MCF 10A (cell line): Measurements from ENCODE around the gene H1-8. TPM values are rescaled to one million over a fixed set of nuclear protein-coding genes. Genes with fewer than 3 reads are reported as not detected.

Experiments used
- BruUV-seq: library from RNA; stranded (reverse); fragments of 400-500 nt; replicated peaks from 2 replicates; lab custom pipeline; 2021; lab: Mats Ljungman, UMichigan
- CTCF ChIA-PET: fragments of 300-600 bp; sonication (Branson Sonifier 250); formaldehyde crosslinking; extraction: SDS; loops from one replicate; lab custom pipeline; 2021; ENCODE audit warnings: antibody characterized with exemption, inconsistent platforms; lab: Yijun Ruan, JAX
- POLR2A ChIA-PET: fragments of 300-600, 350-650 bp; sonication (Branson Sonifier 250); formaldehyde crosslinking; extraction: SDS; loops from one replicate; lab custom pipeline; 2020; ENCODE audit warnings: antibody characterized with exemption, inconsistent platforms; lab: Yijun Ruan, JAX
- DNase-seq: peaks from one replicate; pipeline ENCODE4 v3.0.0-alpha.2; 2018; ENCODE audit not compliant: unreplicated experiment
- H3K27ac Mint-ChIP-seq: one replicate; pipeline ENCODE4 v1.8.0; 2022; ENCODE audit warnings: mild to moderate bottlenecking, low read depth, mixed read lengths; ENCODE audit not compliant: unreplicated experiment
- H3K27me3 Mint-ChIP-seq: one replicate; pipeline ENCODE4 v1.8.0; 2022; ENCODE audit warnings: mixed read lengths; ENCODE audit not compliant: insufficient read depth, unreplicated experiment
- H3K36me3 Mint-ChIP-seq: one replicate; pipeline ENCODE4 v1.8.0; 2022; ENCODE audit warnings: mild to moderate bottlenecking, moderate library complexity, mixed read lengths; ENCODE audit not compliant: insufficient read depth, unreplicated experiment
- H3K4me1 Mint-ChIP-seq: one replicate; pipeline ENCODE4 v1.8.0; 2022; ENCODE audit warnings: mixed read lengths; ENCODE audit not compliant: insufficient read depth, unreplicated experiment
- H3K4me3 Mint-ChIP-seq: one replicate; pipeline ENCODE4 v1.8.0; 2022; ENCODE audit warnings: mild to moderate bottlenecking, moderate library complexity, mixed read lengths; ENCODE audit not compliant: unreplicated experiment
- H3K9me3 Mint-ChIP-seq: one replicate; pipeline ENCODE4 v1.8.0; 2022; ENCODE audit warnings: mixed read lengths; ENCODE audit not compliant: unreplicated experiment
- intact Hi-C: fragments of 100-400 bp; cut with micrococcal nuclease; formaldehyde crosslinking; loops from 2 replicates; pipeline ENCODE4 v1.14.1; 2022
- total RNA-seq: library from RNA; stranded (reverse); gene quantifications from 2 replicates; pipeline ENCODE4 v1.2.3, GENCODE V29; 2022
- TF ChIP-seq, protein P1 (sequence below): fragments of 200-600 bp; IDR thresholded peaks from one replicate; pipeline ENCODE4 v1.8.0; 2022; ENCODE audit warnings: antibody characterized with exemption, mild to moderate bottlenecking; ENCODE audit not compliant: unreplicated experiment

The H1-8 gene
- total RNA-seq, 1 experiment from 2014 or later = not detected

DNA sequence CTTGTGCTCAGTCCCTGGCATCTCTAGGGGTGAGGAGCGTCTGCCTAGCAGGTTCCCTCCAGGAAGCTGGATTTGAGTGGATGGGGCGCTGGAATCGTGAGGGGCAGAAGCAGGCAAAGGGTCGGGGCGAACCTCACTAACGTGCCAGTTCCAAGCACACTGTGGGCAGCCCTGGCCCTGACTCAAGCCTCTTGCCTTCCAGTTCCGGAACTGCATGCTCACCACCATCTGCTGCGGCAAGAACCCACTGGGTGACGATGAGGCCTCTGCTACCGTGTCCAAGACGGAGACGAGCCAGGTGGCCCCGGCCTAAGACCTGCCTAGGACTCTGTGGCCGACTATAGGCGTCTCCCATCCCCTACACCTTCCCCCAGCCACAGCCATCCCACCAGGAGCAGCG is 9.6 kb upstream of the H1-8 start:
- BruUV-seq = no TSS peak
- intact Hi-C loops = no loop called here

DNA sequence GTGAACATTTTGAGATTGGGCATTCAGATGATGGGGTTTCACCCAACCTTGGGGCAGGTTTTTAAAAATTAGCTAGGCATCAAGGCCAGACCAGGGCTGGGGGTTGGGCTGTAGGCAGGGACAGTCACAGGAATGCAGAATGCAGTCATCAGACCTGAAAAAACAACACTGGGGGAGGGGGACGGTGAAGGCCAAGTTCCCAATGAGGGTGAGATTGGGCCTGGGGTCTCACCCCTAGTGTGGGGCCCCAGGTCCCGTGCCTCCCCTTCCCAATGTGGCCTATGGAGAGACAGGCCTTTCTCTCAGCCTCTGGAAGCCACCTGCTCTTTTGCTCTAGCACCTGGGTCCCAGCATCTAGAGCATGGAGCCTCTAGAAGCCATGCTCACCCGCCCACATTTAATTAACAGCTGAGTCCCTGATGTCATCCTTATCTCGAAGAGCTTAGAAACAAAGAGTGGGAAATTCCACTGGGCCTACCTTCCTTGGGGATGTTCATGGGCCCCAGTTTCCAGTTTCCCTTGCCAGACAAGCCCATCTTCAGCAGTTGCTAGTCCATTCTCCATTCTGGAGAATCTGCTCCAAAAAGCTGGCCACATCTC is 8.4 kb upstream of the H1-8 start:
- no peaks in the 10 kb centered on the region for H3K27me3 Mint-ChIP-seq
- no peaks in the 10 kb centered on the region for H3K9me3 Mint-ChIP-seq
- ChIA-PET CTCF (interaction anchor here (0.9 to 1.2 kb wide), 2 partner anchors 27 to 564 kb away, joined by 3 to 4 read pairs; no protein-coding TSS in a partner anchor), POLR2A (interaction anchor here (0.6 to 1.2 kb wide), 2 partner anchors 19 to 110 kb away, joined by 3 read pairs; no protein-coding TSS in a partner anchor)
- no TSS peak for BruUV-seq
- no peaks in the 10 kb centered on the region for H3K4me1 Mint-ChIP-seq
- H3K27ac Mint-ChIP-seq = no peak overlapping the region
- TF ChIP-seq, protein P1, sequence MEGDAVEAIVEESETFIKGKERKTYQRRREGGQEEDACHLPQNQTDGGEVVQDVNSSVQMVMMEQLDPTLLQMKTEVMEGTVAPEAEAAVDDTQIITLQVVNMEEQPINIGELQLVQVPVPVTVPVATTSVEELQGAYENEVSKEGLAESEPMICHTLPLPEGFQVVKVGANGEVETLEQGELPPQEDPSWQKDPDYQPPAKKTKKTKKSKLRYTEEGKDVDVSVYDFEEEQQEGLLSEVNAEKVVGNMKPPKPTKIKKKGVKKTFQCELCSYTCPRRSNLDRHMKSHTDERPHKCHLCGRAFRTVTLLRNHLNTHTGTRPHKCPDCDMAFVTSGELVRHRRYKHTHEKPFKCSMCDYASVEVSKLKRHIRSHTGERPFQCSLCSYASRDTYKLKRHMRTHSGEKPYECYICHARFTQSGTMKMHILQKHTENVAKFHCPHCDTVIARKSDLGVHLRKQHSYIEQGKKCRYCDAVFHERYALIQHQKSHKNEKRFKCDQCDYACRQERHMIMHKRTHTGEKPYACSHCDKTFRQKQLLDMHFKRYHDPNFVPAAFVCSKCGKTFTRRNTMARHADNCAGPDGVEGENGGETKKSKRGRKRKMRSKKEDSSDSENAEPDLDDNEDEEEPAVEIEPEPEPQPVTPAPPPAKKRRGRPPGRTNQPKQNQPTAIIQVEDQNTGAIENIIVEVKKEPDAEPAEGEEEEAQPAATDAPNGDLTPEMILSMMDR = no peak
- no peaks in the 10 kb centered on the region for H3K36me3 Mint-ChIP-seq
- no peak overlapping the region for H3K4me3 Mint-ChIP-seq
- DNase-seq = no peak
- intact Hi-C loops = no loop called here

More for the DNA sequence above, 9.6 kb upstream of the H1-8 start:
- no peaks in the 10 kb centered on the region for H3K9me3 Mint-ChIP-seq
- H3K4me1 Mint-ChIP-seq = no peaks in the 10 kb centered on the region
- H3K4me3 Mint-ChIP-seq = no peak overlapping the region
- TF ChIP-seq, protein P1 = no peak
- DNase-seq = no peak
- H3K27ac Mint-ChIP-seq = no peak overlapping the region
- ChIA-PET POLR2A (no interaction called here), CTCF (interaction anchor here (0.7 kb wide), 1 partner anchor 1006 kb away, joined by 3 read pairs; no protein-coding TSS in a partner anchor)
- H3K27me3 Mint-ChIP-seq = no peaks in the 10 kb centered on the region
- no peaks in the 10 kb centered on the region for H3K36me3 Mint-ChIP-seq

DNA sequence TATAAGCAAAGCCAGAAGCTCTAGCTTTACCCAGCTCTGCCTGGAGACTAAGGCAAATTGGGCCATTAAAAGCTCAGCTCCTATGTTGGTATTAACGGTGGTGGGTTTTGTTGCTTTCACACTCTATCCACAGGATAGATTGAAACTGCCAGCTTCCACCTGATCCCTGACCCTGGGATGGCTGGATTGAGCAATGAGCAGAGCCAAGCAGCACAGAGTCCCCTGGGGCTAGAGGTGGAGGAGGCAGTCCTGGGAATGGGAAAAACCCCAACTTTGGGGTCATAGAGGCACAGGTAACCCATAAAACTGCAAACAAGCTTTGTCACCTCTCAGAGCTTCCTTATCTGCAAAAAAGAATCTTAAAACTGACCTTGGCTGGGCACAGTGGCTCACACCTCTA is 7.9 kb upstream of the H1-8 start:
- BruUV-seq = no TSS peak
- DNase-seq = peak; percentile 43
- Mint-ChIP-seq H3K4me3 (no peak overlapping the region), H3K4me1 (no peaks in the 10 kb centered on the region), H3K27ac (no peak overlapping the region), H3K36me3 (no peaks in the 10 kb centered on the region), H3K9me3 (no peaks in the 10 kb centered on the region), H3K27me3 (no peaks in the 10 kb centered on the region)
- intact Hi-C loops = no loop called here
- TF ChIP-seq, protein P1 = no peak
- CTCF ChIA-PET = interaction anchor here (1.2 kb wide), 1 partner anchor 565 kb away, joined by 4 read pairs; no protein-coding TSS in a partner anchor
- POLR2A ChIA-PET = interaction anchor here (1.2 kb wide), 1 partner anchor 18 kb away, joined by 3 read pairs; no protein-coding TSS in a partner anchor

DNA sequence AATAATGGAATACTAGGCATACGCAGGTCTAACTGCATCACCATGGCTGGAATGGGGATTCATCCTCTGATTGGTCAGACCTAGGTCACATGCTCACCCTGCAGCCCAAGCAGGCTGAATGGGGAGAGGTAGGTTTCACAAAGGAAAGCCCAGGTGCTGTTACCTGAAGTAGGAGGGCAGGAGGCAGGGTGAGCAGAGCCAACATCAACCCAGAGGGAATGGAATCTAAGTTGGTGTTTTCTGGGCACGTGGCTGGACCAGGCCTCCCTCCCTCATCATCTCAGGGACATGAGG is 6.7 kb upstream of the H1-8 start:
- TF ChIP-seq, protein P1 = no peak
- CTCF ChIA-PET = no interaction called here
- H3K4me1 Mint-ChIP-seq = no peaks in the 10 kb centered on the region
- H3K27ac Mint-ChIP-seq = no peak overlapping the region
- no peak for DNase-seq
- no peaks in the 10 kb centered on the region for H3K9me3 Mint-ChIP-seq
- no peaks in the 10 kb centered on the region for H3K27me3 Mint-ChIP-seq
- intact Hi-C loops = no loop called here
- POLR2A ChIA-PET = no interaction called here
- H3K4me3 Mint-ChIP-seq = no peak overlapping the region
- H3K36me3 Mint-ChIP-seq = no peaks in the 10 kb centered on the region
- BruUV-seq = no TSS peak
